ENCODE results near the gene HBS1L.

Gene HBS1L

GRCh38 chr6:134999107-134999506, 55.5 kb downstream of the HBS1L start:
- no peak for DNase-seq (ENCODE audit: low spot score)

GRCh38 chr6:134997133-134997995, 57.3 kb downstream of the HBS1L start:
- DNase-seq (ENCODE audit: low spot score): no peak

- no peak for DNase-seq (ENCODE audit: low spot score)
Observed at GRCh38 chr6:134995536-134995935, 59.1 kb downstream of the HBS1L start.

GRCh38 chr6:134994431-134994830, 60.2 kb downstream of the HBS1L start:
- DNase-seq (ENCODE audit: low spot score): no peak

GRCh38 chr6:134992155-134992554, 62.5 kb downstream of the HBS1L start:
- no peak for DNase-seq (ENCODE audit: low spot score)

- no peak for DNase-seq (ENCODE audit: low spot score)
Observed at GRCh38 chr6:134990262-134990661, 64.4 kb downstream of the HBS1L start.

- DNase-seq (ENCODE audit: low spot score): no peak
Observed at GRCh38 chr6:134984821-134985220, 69.8 kb downstream of the HBS1L start.

GRCh38 chr6:134983823-134984222, 70.8 kb downstream of the HBS1L start:
- no peak for DNase-seq (ENCODE audit: low spot score)

- DNase-seq (ENCODE audit: low spot score): no peak
Observed at GRCh38 chr6:134982161-134982560, 72.5 kb downstream of the HBS1L start.

- DNase-seq (ENCODE audit: low spot score): no peak
Observed at GRCh38 chr6:134980846-134981245, 73.8 kb downstream of the HBS1L start.

- no peak for DNase-seq (ENCODE audit: low spot score)
Observed at GRCh38 chr6:134979142-134979541, 75.5 kb downstream of the HBS1L start.

- no peak for DNase-seq (ENCODE audit: low spot score)
Observed at GRCh38 chr6:134974370-134974769, 80.3 kb downstream of the HBS1L start.

GRCh38 chr6:134967711-134968110, 86.9 kb downstream of the HBS1L start:
- no peak for DNase-seq (ENCODE audit: low spot score)

- no peak for DNase-seq (ENCODE audit: low spot score)
Observed at GRCh38 chr6:134964451-134965203, 90.0 kb downstream of the HBS1L start.

GRCh38 chr6:134962421-134962820, 92.2 kb downstream of the HBS1L start:
- no peak for DNase-seq (ENCODE audit: low spot score)

GRCh38 chr6:134961366-134961765, 93.3 kb downstream of the HBS1L start:
- DNase-seq (ENCODE audit: low spot score): no peak

- no peak for DNase-seq (ENCODE audit: low spot score)
Observed at GRCh38 chr6:134959603-134960002, 95.0 kb downstream of the HBS1L start.

GRCh38 chr6:134956676-134957075, 97.9 kb downstream of the HBS1L start:
- no peak for DNase-seq (ENCODE audit: low spot score)

- no peak for DNase-seq (ENCODE audit: low spot score)
Observed at GRCh38 chr6:134956032-134956431, 98.6 kb downstream of the HBS1L start.

GRCh38 chr6:134954272-134955000, 100.2 kb downstream of the HBS1L start:
- no peak for DNase-seq (ENCODE audit: low spot score)

GRCh38 chr6:134951494-134952263, 102.9 kb downstream of the HBS1L start:
- no peak for DNase-seq (ENCODE audit: low spot score)

GRCh38 chr6:134950482-134950881, 104.1 kb downstream of the HBS1L start:
- DNase-seq (ENCODE audit: low spot score): no peak
